Kidney (tissue), 14 donors: ENCODE data around the gene PFKFB2. TPM values are rescaled to one million over a fixed set of nuclear protein-coding genes. Genes with fewer than 3 reads are reported as not detected.
A peak's percentile ranks its signal among the peaks of the same experiment; 100 is the strongest.

Source experiments
- DNase-seq, 5 donors: peaks; one replicate each; pipeline ENCODE4 v3.0.0-alpha.2; 2013 to 2020
- FAIRE-seq: peaks from 2 replicates; lab custom pipeline; 2012; peaks lifted over from hg19 to GRCh38; lab: Jason Lieb, UNC
- H3K27ac ChIP-seq, 2 donors: one replicate each; pipeline ENCODE4 v1.7.0; 2013; ENCODE audit warnings: low read depth in 2 of 2, low read length in 2 of 2, inconsistent platforms in 1 of 2
- H3K27me3 ChIP-seq: one replicate; pipeline ENCODE4 v1.7.1; 2013; ENCODE audit warnings: low read length, inconsistent platforms; ENCODE audit not compliant: control insufficient read depth, insufficient read depth
- H3K36me3 ChIP-seq, 3 donors: one replicate each; pipeline versions ENCODE4 v1.7.0 to v1.7.1; 2013; ENCODE audit warnings: low read length in 3 of 3, control low read depth in 1 of 3, inconsistent platforms in 1 of 3; ENCODE audit not compliant: insufficient read depth in 3 of 3, control insufficient read depth in 2 of 3
- H3K4me1 ChIP-seq, 3 donors: one replicate each; pipeline versions ENCODE4 v1.7.0 to v1.7.1; 2013; ENCODE audit warnings: low read length in 3 of 3, inconsistent platforms in 1 of 3, low read depth in 1 of 3; ENCODE audit not compliant: control insufficient read depth in 2 of 3, insufficient read depth in 2 of 3
- H3K4me3 ChIP-seq, 3 donors: one replicate each; pipeline versions ENCODE4 v1.7.0 to v1.8.1; 2013; ENCODE audit warnings: low read length in 3 of 3, control low read depth in 1 of 3, inconsistent platforms in 1 of 3
- H3K9ac ChIP-seq, 3 donors: one replicate each; pipeline versions ENCODE4 v1.7.0 to v1.7.1; 2013; ENCODE audit warnings: low read length in 3 of 3, control low read depth in 1 of 3, inconsistent platforms in 1 of 3
- H3K9me3 ChIP-seq, 3 donors: one replicate each; pipeline versions ENCODE4 v1.7.0 to v1.7.1; 2013; ENCODE audit warnings: low read length in 3 of 3, control low read depth in 1 of 3, inconsistent platforms in 1 of 3; ENCODE audit not compliant: control insufficient read depth in 2 of 3, insufficient read depth in 1 of 3
- intact Hi-C: fragments of 100-400 bp; cut with DNase I; formaldehyde crosslinking; loops from one replicate; pipeline ENCODE4 v1.11.1; 2022
- polyA plus RNA-seq: library from polyadenylated mRNA; stranded (reverse); fragments of 350-450 nt; fragmentation: Illumina TruSeq; extraction: RNeasy Lipid Tissue Mini Kit (QIAGEN cat#74804); gene quantifications from one replicate; pipeline ENCODE4 v1.2.3, GENCODE V29; 2014; ENCODE audit warnings: low read depth, low replicate concordance; ENCODE audit not compliant: insufficient read depth
- total RNA-seq: library from RNA; stranded (reverse); fragmentation: NEBNext Ultra II Directional; extraction: Animal tissue kit (Norgen Biotek cat#: 25700); gene quantifications from one replicate; pipeline ENCODE4 v1.2.1, GENCODE V29; 2021
- TF ChIP-seq, protein P1 (sequence below): IDR thresholded peaks from 3 replicates; pipeline ENCODE4 v1.5.1; 2012; ENCODE audit warnings: mild to moderate bottlenecking, moderate library complexity, borderline replicate concordance; ENCODE audit not compliant: insufficient read depth; ENCODE audit errors: extremely low read depth
- donor health status: control.
- donor health status: control.
- donor health status: control.
- donor health status: control.
- donor health status: control.
- donor health status: DM: yes; HTN: yes; CAD: no.
- donor health status: Normal renal cell carcinoma (clear cell type).

Gene PFKFB2
- total and polyA plus RNA-seq, 2 donors from 2014 or later: 20.6 to 21.7 TPM

GRCh38 chr1:207109004-207109403 is 55.9 kb downstream of the PFKFB2 start:
- intact Hi-C loops: no loop called here
- no peaks in the 10 kb centered on the region for H3K4me1 ChIP-seq
- H3K27me3 ChIP-seq: no peaks in the 10 kb centered on the region
- FAIRE-seq: no peak
- TF ChIP-seq, protein P1, sequence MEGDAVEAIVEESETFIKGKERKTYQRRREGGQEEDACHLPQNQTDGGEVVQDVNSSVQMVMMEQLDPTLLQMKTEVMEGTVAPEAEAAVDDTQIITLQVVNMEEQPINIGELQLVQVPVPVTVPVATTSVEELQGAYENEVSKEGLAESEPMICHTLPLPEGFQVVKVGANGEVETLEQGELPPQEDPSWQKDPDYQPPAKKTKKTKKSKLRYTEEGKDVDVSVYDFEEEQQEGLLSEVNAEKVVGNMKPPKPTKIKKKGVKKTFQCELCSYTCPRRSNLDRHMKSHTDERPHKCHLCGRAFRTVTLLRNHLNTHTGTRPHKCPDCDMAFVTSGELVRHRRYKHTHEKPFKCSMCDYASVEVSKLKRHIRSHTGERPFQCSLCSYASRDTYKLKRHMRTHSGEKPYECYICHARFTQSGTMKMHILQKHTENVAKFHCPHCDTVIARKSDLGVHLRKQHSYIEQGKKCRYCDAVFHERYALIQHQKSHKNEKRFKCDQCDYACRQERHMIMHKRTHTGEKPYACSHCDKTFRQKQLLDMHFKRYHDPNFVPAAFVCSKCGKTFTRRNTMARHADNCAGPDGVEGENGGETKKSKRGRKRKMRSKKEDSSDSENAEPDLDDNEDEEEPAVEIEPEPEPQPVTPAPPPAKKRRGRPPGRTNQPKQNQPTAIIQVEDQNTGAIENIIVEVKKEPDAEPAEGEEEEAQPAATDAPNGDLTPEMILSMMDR: no peak
- no peak overlapping the region for H3K27ac ChIP-seq
- DNase-seq: no peak
- no peak overlapping the region for H3K9ac ChIP-seq
- no peaks in the 10 kb centered on the region for H3K36me3 ChIP-seq
- H3K4me3 ChIP-seq: no peak overlapping the region
- no peaks in the 10 kb centered on the region for H3K9me3 ChIP-seq

DNA sequence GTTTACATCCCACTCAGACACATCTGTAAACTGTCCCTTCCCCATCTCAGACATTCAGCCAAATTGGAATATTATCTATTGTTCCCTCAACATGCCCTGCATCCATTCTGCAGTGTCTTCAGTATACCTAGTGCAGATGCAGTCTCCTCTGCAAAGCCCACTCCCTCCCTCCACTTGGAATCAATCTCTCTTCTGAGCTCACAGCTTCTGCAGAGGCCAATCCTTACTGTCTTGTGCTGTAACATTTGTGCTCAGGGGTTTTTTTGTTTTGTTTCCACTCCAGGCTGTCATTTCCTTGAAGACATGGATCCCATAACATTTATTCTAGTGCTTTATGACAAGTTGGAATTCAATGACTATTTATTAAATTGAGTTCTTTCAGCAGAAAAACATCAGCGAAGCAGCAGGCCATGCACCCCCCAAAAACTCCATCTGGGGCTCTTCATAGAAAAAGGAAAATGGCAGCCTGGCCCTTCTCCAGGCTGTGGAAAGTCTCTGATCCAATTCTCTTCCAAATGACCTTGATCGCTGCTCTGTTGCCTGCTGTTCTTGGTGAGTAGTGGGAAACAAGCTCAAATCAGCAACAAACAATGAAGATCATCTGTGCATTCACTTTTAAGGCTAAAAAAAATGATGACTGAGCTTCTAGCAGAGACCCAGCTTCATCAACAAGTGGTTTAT is 59.7 kb downstream of the PFKFB2 start:
- peak in 3 of 5 donors; percentile 20 to 69 (median 26) for DNase-seq
- no peak for FAIRE-seq
- intact Hi-C loops: no loop called here

GRCh38 chr1:207115269-207115668 is 62.2 kb downstream of the PFKFB2 start:
- Histone ChIP-seq H3K27ac (no peak overlapping the region), H3K27me3 (no peaks in the 10 kb centered on the region), H3K9me3 (no peaks in the 10 kb centered on the region), H3K36me3 (no peaks in the 10 kb centered on the region), H3K9ac (no peak overlapping the region), H3K4me3 (no peak overlapping the region), H3K4me1 (no peaks in the 10 kb centered on the region)
- DNase-seq (no peak), FAIRE-seq (no peak)
- TF ChIP-seq, protein P1: no peak
- intact Hi-C loops: no loop called here

More for the DNA sequence above, 59.7 kb downstream of the PFKFB2 start:
- H3K9me3 ChIP-seq: no peaks in the 10 kb centered on the region
- H3K4me3 ChIP-seq: no peak overlapping the region
- H3K27me3 ChIP-seq: no peaks in the 10 kb centered on the region
- no peaks in the 10 kb centered on the region for H3K36me3 ChIP-seq
- TF ChIP-seq, protein P1: no peak
- H3K9ac ChIP-seq: no peak overlapping the region
- H3K4me1 ChIP-seq: no peaks in the 10 kb centered on the region
- no peak overlapping the region for H3K27ac ChIP-seq
